Measurements from ENCODE around the gene PTPRU. TPM values are rescaled to one million over a fixed set of nuclear protein-coding genes. Genes with fewer than 3 reads are reported as not detected.

PTPRU gene
- total RNA-seq, 1 donor from 2014 or later: 32.7 TPM

DNA sequence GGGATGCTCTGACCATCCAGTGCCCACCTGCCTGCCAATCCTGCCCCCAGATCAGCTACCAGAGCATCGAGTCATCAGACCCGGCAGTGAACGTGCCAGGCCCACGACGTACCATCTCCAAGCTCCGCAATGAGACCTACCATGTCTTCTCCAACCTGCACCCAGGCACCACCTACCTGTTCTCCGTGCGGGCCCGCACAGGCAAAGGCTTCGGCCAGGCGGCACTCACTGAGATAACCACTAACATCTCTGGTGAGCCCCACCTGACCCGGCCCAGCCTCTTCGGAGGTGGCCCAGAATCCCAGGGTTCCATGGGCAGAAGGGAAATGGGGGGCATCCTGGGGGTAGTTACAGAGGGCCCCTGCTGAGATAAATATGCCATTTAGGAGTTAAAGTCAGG lies 43.1 kb downstream of the PTPRU start:
- DNase-seq (ENCODE audit: low spot score in 2 of 2): no peak
- Histone ChIP-seq H3K4me3 (no peak overlapping the region), H3K36me3 (peaks cover 26 to 62% of the 10 kb centered on the region in 2 donors), H3K27me3 (no peaks in the 10 kb centered on the region), H3K4me1 (no peaks in the 10 kb centered on the region), H3K9me3 (no peaks in the 10 kb centered on the region), H3K27ac (no peak overlapping the region)
- intact Hi-C loops (cut with DNase I): no loop called here
- TF ChIP-seq, protein P1, sequence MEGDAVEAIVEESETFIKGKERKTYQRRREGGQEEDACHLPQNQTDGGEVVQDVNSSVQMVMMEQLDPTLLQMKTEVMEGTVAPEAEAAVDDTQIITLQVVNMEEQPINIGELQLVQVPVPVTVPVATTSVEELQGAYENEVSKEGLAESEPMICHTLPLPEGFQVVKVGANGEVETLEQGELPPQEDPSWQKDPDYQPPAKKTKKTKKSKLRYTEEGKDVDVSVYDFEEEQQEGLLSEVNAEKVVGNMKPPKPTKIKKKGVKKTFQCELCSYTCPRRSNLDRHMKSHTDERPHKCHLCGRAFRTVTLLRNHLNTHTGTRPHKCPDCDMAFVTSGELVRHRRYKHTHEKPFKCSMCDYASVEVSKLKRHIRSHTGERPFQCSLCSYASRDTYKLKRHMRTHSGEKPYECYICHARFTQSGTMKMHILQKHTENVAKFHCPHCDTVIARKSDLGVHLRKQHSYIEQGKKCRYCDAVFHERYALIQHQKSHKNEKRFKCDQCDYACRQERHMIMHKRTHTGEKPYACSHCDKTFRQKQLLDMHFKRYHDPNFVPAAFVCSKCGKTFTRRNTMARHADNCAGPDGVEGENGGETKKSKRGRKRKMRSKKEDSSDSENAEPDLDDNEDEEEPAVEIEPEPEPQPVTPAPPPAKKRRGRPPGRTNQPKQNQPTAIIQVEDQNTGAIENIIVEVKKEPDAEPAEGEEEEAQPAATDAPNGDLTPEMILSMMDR (IDR thresholded peaks at IDR 0.05): no peak

DNA sequence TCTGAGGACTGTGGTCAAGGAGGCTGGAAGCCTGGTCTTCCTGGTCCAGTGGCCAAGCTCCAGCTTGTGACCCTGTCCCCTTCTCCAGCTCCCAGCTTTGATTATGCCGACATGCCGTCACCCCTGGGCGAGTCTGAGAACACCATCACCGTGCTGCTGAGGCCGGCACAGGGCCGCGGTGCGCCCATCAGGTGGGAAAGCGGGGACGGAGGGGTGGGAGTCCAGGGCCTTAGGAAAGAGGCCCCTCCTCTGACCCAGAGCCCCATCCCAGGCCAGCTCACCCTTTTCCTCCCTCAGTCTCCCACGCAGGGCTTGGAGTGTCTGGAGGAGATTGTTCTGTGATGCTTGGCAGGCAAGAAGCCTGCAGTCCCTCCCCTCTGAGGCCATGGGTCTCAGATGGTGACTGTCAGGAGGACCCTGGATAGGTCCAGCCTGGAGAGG lies 43.6 kb downstream of the PTPRU start:
- intact Hi-C loops (cut with DNase I): no loop called here
- DNase-seq (ENCODE audit: low spot score in 2 of 2): no peak

DNA sequence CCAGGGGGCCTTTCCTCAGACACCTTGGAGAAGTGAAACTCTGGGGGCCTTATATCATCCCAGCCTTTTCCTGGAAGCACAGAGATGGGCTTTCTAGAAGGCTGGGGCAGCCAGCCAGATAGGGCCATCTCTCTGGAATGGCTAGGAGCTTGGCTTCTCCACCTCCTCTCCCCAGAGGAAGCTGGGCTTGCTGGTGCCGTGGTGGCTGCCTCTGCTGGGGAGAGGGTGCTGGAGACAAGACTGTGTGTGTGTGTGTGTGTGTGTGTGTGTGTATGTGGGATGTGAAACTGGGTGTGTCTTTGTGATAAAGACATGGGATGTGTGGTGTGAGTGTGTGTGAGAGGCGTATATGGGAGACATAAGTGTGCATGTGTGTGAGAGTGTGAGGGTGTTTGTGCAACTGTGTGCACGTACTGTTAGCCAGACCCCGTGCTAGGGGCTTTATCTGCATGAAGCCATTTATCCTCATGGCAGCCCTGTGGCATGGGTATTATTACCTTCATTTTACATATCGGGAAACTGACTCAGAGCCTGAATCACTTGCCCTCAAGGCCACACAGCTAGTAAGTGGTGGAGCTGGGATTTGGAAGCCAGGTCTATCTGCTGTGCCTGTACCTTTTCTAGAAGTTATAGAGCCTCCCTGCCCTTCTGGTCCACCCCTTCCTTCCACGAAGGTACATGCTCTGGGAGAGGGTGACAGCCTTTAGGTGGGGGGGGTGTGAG lies 44.2 kb downstream of the PTPRU start:
- Histone ChIP-seq H3K36me3 (peaks cover 26 to 61% of the 10 kb centered on the region in 2 donors), H3K4me3 (no peak overlapping the region), H3K27ac (no peak overlapping the region), H3K4me1 (no peaks in the 10 kb centered on the region), H3K9me3 (no peaks in the 10 kb centered on the region), H3K27me3 (no peaks in the 10 kb centered on the region)
- no peak for DNase-seq (ENCODE audit: low spot score in 2 of 2)
- intact Hi-C loops (cut with DNase I): no loop called here
- TF ChIP-seq, protein P1 (IDR thresholded peaks at IDR 0.05): no peak

More for the DNA sequence above, 43.6 kb downstream of the PTPRU start:
- TF ChIP-seq, protein P1 (IDR thresholded peaks at IDR 0.05): no peak
- no peaks in the 10 kb centered on the region for H3K4me1 ChIP-seq
- no peak overlapping the region for H3K27ac ChIP-seq
- H3K36me3 ChIP-seq: peaks cover 26 to 67% of the 10 kb centered on the region in 2 donors
- no peaks in the 10 kb centered on the region for H3K27me3 ChIP-seq
- no peak overlapping the region for H3K4me3 ChIP-seq
- no peaks in the 10 kb centered on the region for H3K9me3 ChIP-seq

DNA sequence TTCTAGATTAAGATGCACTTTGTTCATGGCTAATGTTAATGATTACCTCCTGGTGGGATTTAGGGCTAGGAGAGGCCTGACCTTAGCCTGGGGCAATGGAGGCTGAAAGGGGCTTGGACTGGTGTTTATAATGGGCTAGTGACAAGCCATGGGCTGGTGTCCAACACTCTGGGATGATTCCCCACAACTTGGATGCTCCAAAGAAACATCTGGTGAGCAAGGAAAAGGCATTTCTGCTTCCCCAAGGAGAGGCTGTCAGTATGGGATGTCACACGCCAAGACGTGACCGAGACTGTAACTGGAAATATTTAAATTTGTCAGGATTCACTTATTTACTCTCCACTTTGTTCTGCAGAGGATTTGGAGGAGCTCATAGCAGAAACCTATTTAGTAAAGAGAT lies 45.2 kb downstream of the PTPRU start:
- DNase-seq (ENCODE audit: low spot score in 2 of 2): no peak
- H3K36me3 ChIP-seq: peaks cover 21 to 54% of the 10 kb centered on the region in 2 donors
- H3K4me3 ChIP-seq: no peak overlapping the region
- H3K27ac ChIP-seq: no peak overlapping the region
- no peaks in the 10 kb centered on the region for H3K27me3 ChIP-seq
- intact Hi-C loops (cut with DNase I): no loop called here
- TF ChIP-seq, protein P1 (IDR thresholded peaks at IDR 0.05): no peak
- no peaks in the 10 kb centered on the region for H3K4me1 ChIP-seq
- no peaks in the 10 kb centered on the region for H3K9me3 ChIP-seq

DNA sequence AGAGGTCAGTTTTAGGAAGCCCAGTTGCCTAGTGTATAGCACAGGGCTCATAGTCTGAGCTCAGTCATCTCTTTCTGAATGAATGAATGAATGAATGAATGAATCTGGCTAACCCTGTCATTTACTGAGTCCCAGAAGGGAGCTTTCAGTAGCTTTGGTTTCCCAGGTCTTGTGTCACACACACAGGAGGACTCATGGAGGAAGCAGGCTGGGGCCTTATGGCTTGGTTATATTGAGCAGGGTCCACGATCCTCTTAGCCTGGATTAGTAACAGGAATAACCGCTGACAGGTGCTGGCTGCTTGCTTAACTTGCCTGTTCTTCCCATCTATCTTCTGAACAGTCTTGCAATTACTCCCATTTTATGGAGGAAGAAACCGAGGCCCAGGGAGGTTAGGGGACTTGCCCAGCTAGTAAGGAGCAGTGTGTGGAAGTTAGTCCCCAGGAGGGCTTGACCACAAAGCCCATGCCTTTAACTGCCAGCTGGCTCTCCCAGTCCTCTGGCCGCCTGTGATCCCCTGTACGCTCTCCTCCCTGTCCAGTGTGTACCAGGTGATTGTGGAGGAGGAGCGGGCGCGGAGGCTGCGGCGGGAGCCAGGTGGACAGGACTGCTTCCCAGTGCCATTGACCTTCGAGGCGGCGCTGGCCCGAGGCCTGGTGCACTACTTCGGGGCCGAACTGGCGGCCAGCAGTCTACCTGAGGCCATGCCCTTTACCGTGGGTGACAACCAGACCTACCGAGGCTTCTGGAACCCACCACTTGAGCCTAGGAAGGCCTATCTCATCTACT lies 46.0 kb downstream of the PTPRU start:
- no peaks in the 10 kb centered on the region for H3K4me1 ChIP-seq
- H3K36me3 ChIP-seq: peaks cover 16 to 47% of the 10 kb centered on the region in 2 donors
- DNase-seq (ENCODE audit: low spot score in 2 of 2): no peak
- H3K4me3 ChIP-seq: no peak overlapping the region
- no peak overlapping the region for H3K27ac ChIP-seq
- H3K9me3 ChIP-seq: no peaks in the 10 kb centered on the region
- intact Hi-C loops (cut with DNase I): no loop called here
- TF ChIP-seq, protein P1 (IDR thresholded peaks at IDR 0.05): no peak
- H3K27me3 ChIP-seq: no peaks in the 10 kb centered on the region
